K562 (cell line): ENCODE data around the gene TOMM70.

Experiments
- CTCF ChIP-seq, 3 experiments: IDR thresholded peaks in 2 of 3; conservative IDR thresholded peaks in 1 of 3; 2 replicates each; pipeline ENCODE4 v1.5.1; 2011 to 2012; ENCODE audit warnings: low read length in 3 of 3, mild to moderate bottlenecking in 3 of 3, control low read depth in 2 of 3, improper control_type of control experiment in 1 of 3, inconsistent platforms in 1 of 3, low read depth in 1 of 3, mixed read lengths in 1 of 3, moderate library complexity in 1 of 3; ENCODE audit not compliant: insufficient read depth in 2 of 3
- GATA2 ChIP-seq: sonication (generic); formaldehyde crosslinking; IDR thresholded peaks from 2 replicates; pipeline ENCODE4 v1.4.0; 2020; ENCODE audit warnings: mild to moderate bottlenecking, missing genetic modification reagents
- HMG20B ChIP-seq: fragments of 250-450 bp; sonication (Bioruptor Pico); IDR thresholded peaks from 2 replicates; pipeline ENCODE4 v1.5.0; 2021; ENCODE audit warnings: mild to moderate bottlenecking
- HOXB6 ChIP-seq: fragments of 250-450 bp; sonication (Bioruptor Pico); IDR thresholded peaks from 2 replicates; pipeline ENCODE4 v1.5.1; 2022; ENCODE audit warnings: mild to moderate bottlenecking, borderline replicate concordance
- MAFK ChIP-seq: IDR thresholded peaks from 2 replicates; pipeline ENCODE4 v1.6.1; 2011; ENCODE audit warnings: low read length, improper control_type of control experiment
- REST ChIP-seq, 2 experiments: fragments of 450-650 bp; formaldehyde crosslinking in 1 of 2; IDR thresholded peaks; 2 replicates each; pipeline versions ENCODE4 v1.4.0 to v1.6.1; 2014 to 2020; ENCODE audit warnings: mild to moderate bottlenecking in 2 of 2, borderline replicate concordance in 1 of 2, low read depth in 1 of 2
- SLC30A9 ChIP-seq: fragments of 250-450 bp; sonication (Bioruptor Pico); IDR thresholded peaks from 2 replicates; pipeline ENCODE4 v1.8.0; 2022; ENCODE audit warnings: mild to moderate bottlenecking, moderate library complexity
- SMAD1 ChIP-seq: fragments of 150-350 bp; IDR thresholded peaks from 2 replicates; pipeline ENCODE4 v1.6.1; 2014; ENCODE audit warnings: low read length, low read depth; ENCODE audit not compliant: partially characterized antibody
- TF ChIP-seq, protein P1 (sequence below): sonication (generic); formaldehyde crosslinking; IDR thresholded peaks from 2 replicates; pipeline ENCODE4 v1.5.0; 2020; ENCODE audit warnings: missing genetic modification reagents
- TF ChIP-seq, protein P2 (sequence below): sonication (generic); formaldehyde crosslinking; IDR thresholded peaks from 2 replicates; pipeline ENCODE4 v1.8.1; 2022; ENCODE audit warnings: missing genetic modification reagents

- TF ChIP-seq, protein P1, sequence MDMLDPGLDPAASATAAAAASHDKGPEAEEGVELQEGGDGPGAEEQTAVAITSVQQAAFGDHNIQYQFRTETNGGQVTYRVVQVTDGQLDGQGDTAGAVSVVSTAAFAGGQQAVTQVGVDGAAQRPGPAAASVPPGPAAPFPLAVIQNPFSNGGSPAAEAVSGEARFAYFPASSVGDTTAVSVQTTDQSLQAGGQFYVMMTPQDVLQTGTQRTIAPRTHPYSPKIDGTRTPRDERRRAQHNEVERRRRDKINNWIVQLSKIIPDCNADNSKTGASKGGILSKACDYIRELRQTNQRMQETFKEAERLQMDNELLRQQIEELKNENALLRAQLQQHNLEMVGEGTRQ, result no peak
- TF ChIP-seq MAFK (no peak), CTCF (IDR thresholded peaks at IDR 0.05 in 2 of 3, conservative IDR thresholded peaks at IDR 0.05 in 1 of 3; ENCODE audit: insufficient read depth in 2 of 3, low read depth in 1 of 3, low read length in 3 of 3) (no peak), REST (IDR thresholded peaks at IDR 0.05; ENCODE audit: borderline replicate concordance) (no peak), REST (CRISPR knock-in tag; IDR thresholded peaks at IDR 0.05; ENCODE audit: low read depth) (no peak), GATA2 (CRISPR knock-in tag) (no peak), HOXB6 (CRISPR knock-in tag) (no peak), SMAD1 (no peak), HMG20B (CRISPR knock-in tag) (no peak), SLC30A9 (CRISPR knock-in tag) (no peak)
- TF ChIP-seq, protein P2, sequence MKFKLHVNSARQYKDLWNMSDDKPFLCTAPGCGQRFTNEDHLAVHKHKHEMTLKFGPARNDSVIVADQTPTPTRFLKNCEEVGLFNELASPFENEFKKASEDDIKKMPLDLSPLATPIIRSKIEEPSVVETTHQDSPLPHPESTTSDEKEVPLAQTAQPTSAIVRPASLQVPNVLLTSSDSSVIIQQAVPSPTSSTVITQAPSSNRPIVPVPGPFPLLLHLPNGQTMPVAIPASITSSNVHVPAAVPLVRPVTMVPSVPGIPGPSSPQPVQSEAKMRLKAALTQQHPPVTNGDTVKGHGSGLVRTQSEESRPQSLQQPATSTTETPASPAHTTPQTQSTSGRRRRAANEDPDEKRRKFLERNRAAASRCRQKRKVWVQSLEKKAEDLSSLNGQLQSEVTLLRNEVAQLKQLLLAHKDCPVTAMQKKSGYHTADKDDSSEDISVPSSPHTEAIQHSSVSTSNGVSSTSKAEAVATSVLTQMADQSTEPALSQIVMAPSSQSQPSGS (CRISPR knock-in tag), result no peak
Measured at GRCh38 chr3:100437721-100438622, 37.1 kb upstream of the TOMM70 start.
